Stimulated activated CD4-positive, alpha-beta T cell treated with anti-CD3 and anti-CD28 coated beads, Interleukin-12 subunit alpha, Interleukin-12 subunit beta, amount 100 ng/mL, for 4 hours (primary cell): Measurements from ENCODE around the gene RAB29.
"Not testable (repeated sequence)": the region's sequence is repeated elsewhere in the genome, so short reads cannot be mapped to it uniquely, and the experiment has no call there.

ENCODE experiments used
- DNase-seq: peaks from one replicate; pipeline ENCODE4 v3.0.0-alpha.2; 2020

RAB29 gene

GRCh38 chr1:205763980-205764379 lies 11.3 kb downstream of the RAB29 start:
- no peak for DNase-seq

- DNase-seq: no peak
Measured at GRCh38 chr1:205760606-205761005, 14.7 kb downstream of the RAB29 start.

GRCh38 chr1:205756552-205756951 lies 18.7 kb downstream of the RAB29 start:
- DNase-seq: no peak

- DNase-seq: no peak
Measured at GRCh38 chr1:205754857-205755256, 20.4 kb downstream of the RAB29 start.

GRCh38 chr1:205751036-205751651 lies 24.1 kb downstream of the RAB29 start:
- no peak for DNase-seq

- DNase-seq: peak; percentile 89
Measured at GRCh38 chr1:205750138-205751035, 24.9 kb downstream of the RAB29 start, which contains the start of gene NUCKS1. Gene NUCKS1, minus strand, starts transcription at chr1:205750182. Its CDS starts 209 bp downstream, at chr1:205749973.

- DNase-seq: peak; percentile 94
Measured at GRCh38 chr1:205749234-205750137, 25.8 kb downstream of the RAB29 start.

GRCh38 chr1:205748403-205749233 lies 26.7 kb downstream of the RAB29 start:
- no peak for DNase-seq

- DNase-seq: no peak
Measured at GRCh38 chr1:205746757-205747412, 28.4 kb downstream of the RAB29 start.

GRCh38 chr1:205744403-205744802 lies 30.9 kb downstream of the RAB29 start:
- DNase-seq: no peak

- no peak for DNase-seq
Measured at GRCh38 chr1:205743977-205744376, 31.3 kb downstream of the RAB29 start.

- DNase-seq: no peak
Measured at GRCh38 chr1:205741681-205742080, 33.6 kb downstream of the RAB29 start.

- DNase-seq: no peak
Measured at GRCh38 chr1:205739348-205740160, 35.7 kb downstream of the RAB29 start.

GRCh38 chr1:205735218-205735617 lies 40.1 kb downstream of the RAB29 start:
- DNase-seq: no peak

- DNase-seq: no peak
Measured at GRCh38 chr1:205733438-205734175, 41.7 kb downstream of the RAB29 start.

GRCh38 chr1:205729945-205730610 lies 45.2 kb downstream of the RAB29 start:
- DNase-seq: no peak

GRCh38 chr1:205726619-205727125 lies 48.6 kb downstream of the RAB29 start:
- DNase-seq: no peak

- DNase-seq: no peak
Measured at GRCh38 chr1:205725514-205725913, 49.8 kb downstream of the RAB29 start.

GRCh38 chr1:205720740-205721139 lies 54.5 kb downstream of the RAB29 start:
- DNase-seq: not testable (repeated sequence)
